ENCODE results near the gene RALB. TPM values are rescaled to one million over a fixed set of nuclear protein-coding genes. Genes with fewer than 3 reads are reported as not detected.

The RALB gene
- total RNA-seq, 1 experiment from 2014 or later: 57.6 TPM

DNA sequence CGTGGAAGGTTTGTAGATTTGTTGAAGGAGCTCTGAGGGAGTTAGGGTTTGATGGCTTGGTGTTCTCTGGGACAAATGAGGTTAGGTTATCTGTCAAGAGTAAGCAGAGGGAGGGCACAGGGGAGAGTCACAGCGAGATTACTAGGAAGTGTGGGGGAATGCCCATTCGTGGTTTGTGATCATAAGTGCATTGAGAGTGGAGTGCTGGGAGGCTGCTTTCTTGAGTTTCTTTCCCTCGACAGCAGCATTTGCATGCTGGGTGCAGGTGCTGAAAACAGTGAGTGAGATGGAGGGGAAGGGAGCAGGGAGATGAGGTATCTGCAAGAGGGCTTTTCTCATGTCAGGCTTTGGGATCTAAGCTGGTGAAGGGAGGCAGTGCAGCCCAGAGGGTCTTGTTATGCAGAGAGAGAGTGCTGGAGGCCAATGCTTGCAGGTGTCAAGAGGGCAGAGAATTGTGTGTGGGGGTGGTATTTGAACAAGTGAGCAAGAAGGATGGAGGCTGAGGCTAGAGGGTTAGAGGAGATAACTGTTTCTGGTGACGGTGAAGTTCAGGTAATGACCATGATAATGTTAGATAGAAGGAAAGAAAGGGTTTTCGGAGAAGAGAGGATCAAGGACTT lies 8.8 kb downstream of the RALB start:
- no peak for DNase-seq (ENCODE audit: low read depth)

DNA sequence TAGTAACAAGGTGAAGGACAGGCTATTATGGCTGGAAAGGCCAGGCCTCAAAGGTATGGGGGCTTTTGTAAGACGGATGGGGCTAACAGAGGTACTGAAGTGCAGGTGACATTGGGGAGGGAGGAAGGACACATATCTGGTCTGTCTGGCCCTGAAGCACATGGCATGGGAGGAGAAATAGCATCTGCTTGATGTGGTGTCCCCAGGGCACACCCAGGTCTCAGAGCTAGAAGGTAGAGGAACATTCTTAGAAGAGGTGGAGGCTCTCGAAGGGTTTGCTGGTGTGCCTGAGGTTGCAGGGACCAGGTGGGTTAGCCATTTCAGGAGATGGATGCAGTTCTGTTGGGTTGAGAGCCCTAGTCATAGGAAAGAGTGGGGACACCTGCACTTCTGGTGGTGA lies 9.5 kb downstream of the RALB start:
- DNase-seq (ENCODE audit: low read depth): no peak

DNA sequence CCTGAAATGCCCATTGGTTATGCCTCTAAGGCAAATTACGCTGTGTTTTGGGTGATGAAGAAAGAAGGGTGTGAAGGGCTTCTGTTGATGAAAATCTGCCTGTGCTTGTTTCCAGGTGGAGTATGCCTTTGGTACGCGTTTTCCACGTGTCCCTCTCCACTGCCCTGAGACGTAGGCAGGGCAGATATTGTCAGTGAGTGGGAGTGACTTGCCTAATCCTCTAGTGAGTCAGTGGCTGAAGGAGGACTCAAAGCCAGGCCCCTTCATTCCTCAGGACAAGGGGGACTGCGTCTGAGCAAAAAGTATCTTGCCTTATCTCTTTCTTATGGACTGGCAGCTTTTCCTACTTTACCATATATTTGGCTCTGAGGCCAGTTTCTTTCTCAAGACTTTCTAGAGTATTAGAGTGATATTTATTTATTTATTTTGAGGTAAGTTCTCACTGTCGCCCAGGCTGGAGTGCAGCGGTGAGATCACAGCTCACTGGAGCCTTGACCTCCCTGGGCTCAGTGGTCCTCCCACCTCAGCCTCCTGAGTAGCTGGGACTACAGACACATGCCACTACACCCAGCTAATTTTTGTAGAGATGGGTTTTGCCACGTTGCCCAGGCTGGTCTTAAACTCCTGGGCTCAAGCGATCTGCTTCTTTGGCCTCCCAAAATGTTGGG lies 10.2 kb downstream of the RALB start:
- DNase-seq (ENCODE audit: low read depth): no peak

DNA sequence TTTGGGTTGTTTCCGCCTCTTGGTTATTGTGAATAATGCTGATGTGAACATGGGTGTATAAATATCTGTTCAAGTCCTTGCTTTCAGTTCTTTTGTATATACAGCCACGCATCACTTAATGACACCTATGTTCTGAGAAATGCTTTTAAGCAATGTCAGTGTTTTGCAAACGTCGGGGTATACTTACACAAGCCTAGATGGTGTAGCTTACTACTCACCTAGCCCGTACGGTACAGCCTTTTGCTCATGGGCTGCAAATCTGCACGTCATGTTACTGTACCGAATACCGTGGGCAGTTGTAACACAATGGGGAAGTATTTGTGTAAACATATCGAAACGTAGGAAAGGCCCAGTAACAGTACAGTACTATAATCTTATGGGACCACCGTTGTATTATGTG lies 12.4 kb downstream of the RALB start:
- no peak for DNase-seq (ENCODE audit: low read depth)

DNA sequence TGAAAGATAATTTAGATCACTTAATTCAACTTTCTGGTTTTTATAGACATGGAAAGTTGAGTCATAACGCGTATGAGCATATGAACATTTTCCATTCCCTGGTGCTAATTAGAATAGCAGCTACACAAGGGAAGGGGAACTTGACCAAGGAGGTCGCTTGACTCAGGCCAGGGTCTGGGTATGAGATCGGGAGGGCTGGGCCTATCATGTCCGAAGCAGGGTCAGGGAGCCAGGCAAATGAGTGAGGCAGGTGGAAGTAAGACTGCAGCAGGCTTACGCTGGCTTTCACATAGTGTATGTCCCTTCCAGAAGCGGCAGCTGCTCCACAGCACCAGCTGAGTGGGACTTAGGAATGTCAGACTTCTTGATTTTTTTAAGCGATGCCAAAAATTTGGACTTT lies 14.7 kb downstream of the RALB start:
- DNase-seq (ENCODE audit: low read depth): no peak

DNA sequence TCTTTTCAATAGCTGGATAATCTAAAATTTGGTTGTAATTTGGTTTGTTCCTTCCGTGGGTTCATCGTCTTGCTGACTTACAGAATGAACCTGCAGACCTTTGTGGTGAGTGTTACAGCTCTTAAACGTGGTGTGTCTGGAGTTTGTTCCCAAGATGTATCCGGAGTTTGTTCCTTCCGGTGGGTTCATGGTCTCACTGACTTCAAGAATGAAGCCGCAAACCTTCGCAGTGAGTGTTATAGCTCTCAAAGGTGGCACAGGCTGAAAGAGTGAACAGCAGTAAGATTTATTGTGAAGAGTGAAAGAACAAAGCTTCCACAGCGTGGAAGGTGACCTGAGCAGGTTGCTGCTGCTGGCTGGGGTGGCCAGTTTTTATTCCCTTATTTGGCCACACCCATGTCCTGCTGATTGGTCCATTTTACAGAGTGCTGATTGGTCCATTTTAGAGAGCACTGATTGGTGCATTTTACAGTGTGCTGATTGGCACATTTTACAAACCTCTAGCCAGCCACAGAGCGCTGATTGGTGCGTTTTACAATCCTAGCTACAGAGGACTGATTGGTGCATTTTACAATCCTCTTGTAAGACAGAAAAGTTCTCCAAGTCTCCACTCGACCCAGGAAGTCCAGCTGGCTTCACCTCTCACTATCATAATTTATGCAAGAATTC lies 16.6 kb downstream of the RALB start:
- no peak for DNase-seq (ENCODE audit: low read depth)

DNA sequence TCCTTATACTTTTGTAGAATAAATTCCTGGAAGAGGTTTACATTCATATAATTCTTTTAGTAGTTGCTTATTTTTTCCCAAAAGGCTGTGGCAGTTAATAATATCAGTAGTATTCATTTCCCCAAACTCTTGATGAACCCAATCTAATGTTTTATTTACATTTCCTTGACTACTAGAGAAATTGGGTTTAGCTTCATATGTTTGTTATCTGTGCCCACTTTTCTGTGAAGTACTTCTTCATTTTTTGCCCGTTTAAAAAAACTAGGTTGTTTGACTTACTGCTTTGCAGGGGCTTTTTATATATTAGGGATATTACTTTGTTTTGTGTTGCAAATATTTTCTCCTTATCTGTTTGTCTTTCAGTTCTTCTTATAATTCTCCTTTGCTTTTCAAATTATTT lies 17.2 kb downstream of the RALB start:
- DNase-seq (ENCODE audit: low read depth): no peak

DNA sequence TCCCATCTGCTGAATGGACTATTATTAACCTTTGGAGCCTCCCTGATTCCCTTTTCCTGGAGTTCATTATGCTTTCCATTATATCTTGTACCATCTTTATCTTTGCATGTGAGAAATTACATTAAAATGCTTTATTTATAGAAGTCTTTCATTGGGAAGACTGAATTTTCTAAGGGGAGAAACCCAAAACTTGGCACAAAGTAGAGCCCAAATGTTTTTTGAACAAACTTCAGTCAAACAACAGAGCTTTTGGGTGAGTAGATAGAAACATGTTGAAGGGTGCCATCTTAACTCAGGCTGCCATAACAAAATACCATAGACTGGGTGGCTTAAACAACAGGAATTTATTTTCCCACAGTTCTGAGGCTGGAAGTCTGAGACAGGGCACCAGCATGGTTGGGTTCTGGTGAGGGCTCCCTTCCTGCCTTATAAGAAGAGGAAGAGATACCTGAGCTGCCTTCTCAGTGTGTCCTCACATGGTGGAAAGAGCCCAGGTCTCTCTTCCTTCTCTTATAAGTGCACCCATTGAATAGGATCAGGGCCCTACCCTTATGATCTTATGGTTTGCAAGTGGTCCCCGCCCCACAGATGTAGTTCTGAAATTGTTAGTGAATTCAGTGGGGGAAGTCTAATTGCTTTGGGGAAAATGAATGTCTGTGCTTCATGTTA lies 19.2 kb downstream of the RALB start:
- DNase-seq (ENCODE audit: low read depth): no peak

DNA sequence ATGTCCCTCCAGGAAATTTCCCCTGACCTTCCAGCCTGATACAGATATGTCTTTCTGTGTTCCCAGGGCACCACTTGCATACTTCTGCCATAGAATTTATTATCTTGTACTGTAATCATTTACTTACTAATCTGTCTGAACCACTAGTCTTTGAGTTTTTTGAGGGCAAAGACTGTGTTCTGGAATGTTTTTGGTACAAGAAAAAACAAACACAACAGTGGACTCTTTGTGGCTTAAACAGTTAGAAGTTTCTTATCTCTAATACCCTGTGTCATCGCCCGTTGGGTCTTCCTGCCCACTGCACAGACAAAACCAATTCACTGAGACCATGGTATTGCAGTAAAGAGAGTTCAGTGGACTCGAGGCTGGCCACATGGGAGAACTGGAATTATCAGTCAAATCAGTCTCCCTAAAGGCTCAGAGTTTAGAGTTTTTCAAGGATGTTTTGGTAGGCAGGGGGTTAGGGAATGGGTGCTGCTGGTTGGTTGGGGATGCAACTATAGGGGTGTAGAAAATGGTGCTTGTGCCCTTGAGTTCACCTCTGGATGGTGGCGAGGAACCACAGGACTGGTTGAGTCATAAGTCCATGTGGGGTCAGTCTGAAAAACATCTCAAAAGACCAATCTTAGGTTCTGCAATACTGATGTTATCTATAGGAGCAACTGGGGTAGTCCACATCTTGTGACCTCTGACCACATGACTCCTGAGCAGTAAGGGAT lies 20.3 kb downstream of the RALB start:
- DNase-seq (ENCODE audit: low read depth): no peak

DNA sequence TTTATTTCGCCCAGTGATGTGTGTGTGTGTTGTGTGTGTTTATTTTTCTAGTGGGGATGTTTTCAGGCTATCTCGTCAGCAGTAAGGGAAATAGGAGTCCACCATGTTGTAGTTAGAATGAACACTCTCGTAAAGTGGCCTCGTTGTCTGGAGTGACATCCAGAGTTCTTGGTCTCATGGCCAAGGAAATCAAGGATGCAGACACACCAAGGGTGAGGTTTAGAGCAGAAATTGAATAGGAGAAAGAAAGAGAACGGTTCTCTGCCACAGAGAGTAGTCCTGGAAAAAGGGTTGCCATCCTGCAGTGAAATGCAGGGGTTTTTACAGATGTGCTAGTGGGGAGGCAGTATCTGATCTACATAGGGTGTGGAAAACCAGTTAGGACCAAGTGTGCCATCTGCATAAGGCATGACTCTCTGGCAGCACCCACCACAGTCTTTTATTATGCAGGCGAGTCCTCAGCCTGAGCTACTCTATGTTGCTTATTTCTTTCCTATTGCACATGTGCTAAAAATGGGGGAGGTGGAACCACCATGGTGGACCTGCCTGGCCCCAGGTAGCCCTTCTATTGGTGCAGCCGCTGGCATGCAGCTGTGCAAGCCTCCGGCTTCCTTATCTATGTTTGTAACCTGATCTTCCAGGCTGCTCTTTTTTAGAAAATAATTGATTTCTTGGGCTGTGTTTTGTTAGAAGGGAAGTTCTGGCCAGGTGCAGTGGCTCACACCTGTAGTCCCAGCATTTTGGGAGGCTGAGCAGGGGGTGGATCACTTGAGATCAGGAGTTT lies 23.2 kb downstream of the RALB start:
- no peak for DNase-seq (ENCODE audit: low read depth)

DNA sequence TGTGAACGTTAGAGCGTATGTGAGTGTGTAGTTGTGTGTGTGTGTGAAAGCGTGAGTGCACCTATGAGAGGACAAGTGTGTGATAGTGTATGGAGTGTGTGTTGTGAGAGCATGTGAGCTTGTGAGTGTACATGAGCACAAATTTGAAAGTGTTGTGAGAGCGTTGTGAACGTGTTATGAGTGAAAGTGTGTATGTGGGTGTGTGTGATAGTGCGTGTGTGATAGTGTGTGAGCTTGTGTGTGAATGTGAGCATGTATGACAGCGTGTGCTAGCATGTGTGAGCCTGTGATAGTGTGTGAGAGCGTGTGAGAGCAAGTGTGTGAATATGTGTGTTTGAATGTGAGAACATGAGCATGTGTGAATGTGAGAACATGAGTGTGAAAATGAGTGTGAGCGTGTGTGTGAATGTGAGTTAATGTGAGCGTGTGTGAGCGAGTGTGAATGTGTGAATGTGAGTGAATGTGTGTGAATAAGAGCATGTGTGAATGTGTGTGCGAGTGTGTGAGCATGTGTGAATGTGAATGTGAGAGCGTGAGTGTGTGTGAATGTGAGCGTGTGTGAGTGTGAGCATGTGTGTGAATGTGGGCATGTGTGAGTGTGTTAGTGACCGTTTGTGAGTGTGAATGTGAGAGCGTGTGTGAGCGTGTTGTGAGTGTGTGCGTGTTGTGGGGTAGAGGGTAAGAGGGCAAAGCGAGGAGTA lies 25.0 kb downstream of the RALB start:
- no peak for DNase-seq (ENCODE audit: low read depth)

DNA sequence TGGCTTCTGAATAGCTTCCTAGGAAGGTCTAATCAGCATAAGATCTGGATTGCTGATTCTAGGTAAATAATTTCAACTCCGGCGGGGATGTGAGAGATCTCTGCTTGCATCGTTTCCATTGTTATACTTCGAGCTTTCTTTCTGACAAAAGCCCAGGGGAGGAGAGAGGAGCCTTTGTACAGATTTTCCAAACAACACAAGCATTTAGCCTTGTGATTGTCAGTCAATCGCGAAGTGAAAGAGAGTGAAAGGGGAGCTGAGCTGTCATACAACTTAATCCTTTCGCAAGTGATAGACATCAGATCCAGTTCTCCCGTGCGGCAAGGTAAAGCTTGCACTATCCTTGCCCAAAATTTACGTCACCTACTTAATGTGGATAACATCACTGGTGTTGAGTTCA lies 26.2 kb downstream of the RALB start:
- DNase-seq (ENCODE audit: low read depth): no peak

DNA sequence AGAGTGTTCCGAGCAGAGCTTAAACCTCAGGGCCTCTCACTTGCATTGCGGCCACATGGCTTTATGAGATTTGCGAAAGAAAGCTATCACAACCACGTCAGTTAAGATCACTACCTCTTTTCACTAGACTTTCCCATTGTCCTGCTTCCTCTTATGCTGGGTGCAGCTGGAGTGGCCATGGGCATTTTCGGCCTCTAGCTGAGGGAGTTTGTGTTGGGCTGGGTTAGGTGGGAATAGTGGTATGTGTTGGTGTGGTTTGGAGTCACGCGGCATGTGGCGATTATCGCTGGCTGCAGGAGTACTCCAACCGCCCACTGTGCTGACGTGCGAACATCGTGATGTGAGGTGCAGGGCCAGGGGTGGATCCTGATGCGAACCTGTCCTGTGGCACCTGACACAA lies 27.1 kb downstream of the RALB start:
- DNase-seq (ENCODE audit: low read depth): no peak

DNA sequence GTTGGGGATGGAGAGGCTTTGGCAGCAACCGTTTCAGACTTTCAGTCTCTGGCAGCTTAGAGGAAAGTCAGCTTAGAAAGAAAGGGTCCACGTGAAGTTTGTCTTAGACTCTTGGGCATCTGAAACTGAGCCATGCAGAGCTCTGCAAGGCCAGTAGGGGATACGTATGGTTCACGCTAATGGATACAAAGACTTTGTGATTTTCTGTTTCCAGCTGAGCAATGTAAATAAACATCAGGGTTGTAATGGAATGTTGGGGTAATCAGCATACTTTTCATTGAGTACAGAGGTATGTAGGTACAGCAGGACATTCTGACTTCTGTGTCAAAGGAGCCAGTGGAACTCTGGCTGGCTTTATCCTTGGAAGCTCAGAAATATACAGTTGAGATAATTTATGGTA lies 31.0 kb downstream of the RALB start:
- no peak for DNase-seq (ENCODE audit: low read depth)

DNA sequence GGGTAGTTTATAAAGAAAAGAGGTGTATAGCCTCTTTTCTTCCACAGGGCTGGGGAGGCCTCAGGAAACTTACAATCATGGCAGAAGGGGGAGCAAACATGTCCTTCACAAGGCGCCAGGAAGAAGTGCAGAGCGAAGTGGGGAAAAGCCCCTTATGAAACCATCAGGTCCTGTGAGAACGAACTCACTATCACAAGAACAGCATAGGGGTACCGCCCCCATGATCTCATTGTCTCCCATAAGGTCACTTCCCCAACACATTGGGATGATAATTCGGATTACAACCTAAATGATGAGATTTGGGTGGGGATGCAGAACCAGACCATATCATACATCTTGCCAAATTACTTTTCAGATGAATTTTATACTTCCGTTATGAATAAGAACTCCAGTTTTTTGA lies 32.4 kb downstream of the RALB start:
- no peak for DNase-seq (ENCODE audit: low read depth)

DNA sequence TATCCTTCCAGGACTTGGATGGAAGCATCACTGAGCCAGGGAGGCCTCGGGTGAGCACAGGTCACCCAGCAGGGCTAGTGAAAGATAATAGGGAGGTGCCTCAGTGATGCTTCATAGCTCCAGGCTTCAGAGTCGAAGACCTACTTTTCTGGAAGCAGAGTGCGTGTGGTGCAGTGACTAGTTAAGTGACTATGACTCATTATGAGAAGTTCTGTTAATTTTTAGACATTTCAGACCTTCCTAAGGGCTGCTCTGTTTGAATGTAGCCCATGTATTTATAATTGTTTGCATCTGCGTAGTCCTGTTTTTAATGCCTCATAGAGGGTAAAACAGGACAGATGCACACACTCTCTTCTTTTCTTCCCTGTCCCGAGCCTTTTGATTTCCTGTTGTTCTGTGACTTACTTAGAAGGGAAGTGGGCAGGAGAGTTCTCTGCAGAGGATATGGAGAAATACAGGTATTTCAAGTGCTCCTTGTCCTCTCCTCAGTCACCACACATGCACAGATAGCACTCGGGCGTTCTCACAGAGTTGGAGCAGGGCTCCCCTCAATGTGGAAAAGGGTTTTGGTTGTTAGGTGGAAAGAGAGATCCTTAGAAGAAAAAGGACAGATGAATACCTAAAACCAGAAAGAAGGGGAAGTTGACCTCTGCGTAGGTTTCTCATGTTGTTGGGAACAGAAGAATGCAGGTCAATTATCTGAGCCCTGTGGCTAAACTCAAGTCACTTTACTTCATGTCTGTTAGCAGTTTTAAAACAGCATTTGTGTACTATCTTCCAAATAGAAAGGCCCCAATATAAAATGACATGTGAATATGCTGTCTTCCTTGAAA lies 34.7 kb downstream of the RALB start:
- peak; percentile 91 for DNase-seq (ENCODE audit: low read depth)

DNA sequence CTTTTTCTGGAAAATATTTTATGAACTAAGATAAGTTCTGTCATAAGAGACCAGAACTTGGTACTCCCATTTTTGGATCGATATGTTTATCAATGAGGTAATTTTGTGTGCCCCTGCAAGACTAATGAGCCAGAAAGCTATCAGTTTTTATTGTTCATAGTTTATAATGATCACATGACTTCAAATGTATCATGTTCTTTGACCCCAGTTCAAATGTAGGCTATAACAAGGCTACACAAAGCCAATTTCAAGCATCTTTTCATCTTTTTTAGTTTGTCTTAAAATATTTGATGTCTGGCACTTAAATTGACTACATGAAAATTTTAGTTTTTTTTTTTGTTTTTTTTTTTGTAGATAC lies 35.3 kb downstream of the RALB start:
- no peak for DNase-seq (ENCODE audit: low read depth)

DNA sequence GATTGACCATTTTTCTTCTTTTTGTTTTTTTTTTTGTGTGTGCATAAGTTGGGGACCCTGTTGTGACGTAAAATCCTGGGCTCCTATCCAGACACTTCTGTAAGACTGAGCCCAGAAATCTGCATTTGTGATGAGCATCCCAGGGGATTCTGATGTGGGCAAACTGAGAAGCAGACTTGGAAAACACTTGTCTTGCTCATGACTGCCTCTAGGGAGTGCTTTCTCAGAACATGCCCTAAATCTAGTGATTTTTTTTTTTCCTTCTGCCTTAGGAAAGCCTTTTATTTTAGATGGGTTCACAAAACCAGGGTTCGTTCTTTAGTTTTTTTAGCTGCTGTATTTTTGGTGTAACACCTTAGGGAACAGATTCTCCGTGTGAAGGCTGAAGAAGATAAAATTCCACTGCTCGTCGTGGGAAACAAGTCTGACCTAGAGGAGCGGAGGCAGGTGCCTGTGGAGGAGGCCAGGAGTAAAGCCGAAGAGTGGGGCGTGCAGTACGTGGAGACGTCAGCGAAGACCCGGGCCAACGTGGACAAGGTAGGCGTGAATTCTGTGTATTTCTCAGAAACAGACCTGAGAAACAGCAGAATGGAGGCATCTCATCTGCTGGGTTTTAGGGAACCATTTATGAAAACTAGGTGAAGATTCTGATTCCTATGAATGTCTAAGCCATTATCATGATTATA lies 36.7 kb downstream of the RALB start:
- no peak for DNase-seq (ENCODE audit: low read depth)

DNA sequence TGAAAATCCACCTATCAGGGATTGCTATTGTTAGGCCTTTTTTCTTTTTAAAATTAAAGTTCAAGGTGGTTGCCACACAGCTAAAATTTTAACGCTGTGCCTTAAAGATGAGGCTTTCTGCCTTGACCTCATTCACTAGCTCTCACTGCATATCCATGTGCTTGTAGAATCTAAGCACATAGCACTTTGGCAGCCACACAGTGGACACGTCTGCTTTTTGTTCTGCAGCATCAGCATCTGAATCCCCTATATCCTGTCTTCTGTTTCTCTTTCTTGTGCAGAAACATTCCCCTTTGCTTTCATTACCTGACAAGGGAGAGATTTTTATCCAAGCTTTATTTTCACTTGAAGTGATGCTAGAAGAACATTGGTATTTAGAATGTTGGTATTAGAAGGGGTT lies 38.1 kb downstream of the RALB start:
- DNase-seq (ENCODE audit: low read depth): no peak
